IPS-NIHi11 (cell line): ENCODE data around the gene TULP4.
"Not testable (repeated sequence)": the region's sequence is repeated elsewhere in the genome, so short reads cannot be mapped to it uniquely, and the experiment has no call there.

Experiments used
- DNase-seq: peaks from one replicate; pipeline ENCODE4 v3.0.0; 2012; ENCODE audit warnings: mixed read lengths, low spot score

Gene TULP4

GRCh38 chr6:158389193-158389919 is 77.1 kb downstream of the TULP4 start:
- DNase-seq, result no peak

GRCh38 chr6:158391276-158391675 is 79.0 kb downstream of the TULP4 start:
- no peak for DNase-seq

GRCh38 chr6:158391977-158392376 is 79.7 kb downstream of the TULP4 start:
- not testable (repeated sequence) for DNase-seq

- no peak for DNase-seq
Observed at GRCh38 chr6:158396136-158396535, 83.9 kb downstream of the TULP4 start.

- no peak for DNase-seq
Observed at GRCh38 chr6:158397578-158397977, 85.3 kb downstream of the TULP4 start.

GRCh38 chr6:158398252-158399024 is 86.2 kb downstream of the TULP4 start:
- DNase-seq, result no peak

- no peak for DNase-seq
Observed at GRCh38 chr6:158399040-158399700, 86.9 kb downstream of the TULP4 start.

GRCh38 chr6:158402184-158402583 is 89.9 kb downstream of the TULP4 start:
- DNase-seq, result no peak

GRCh38 chr6:158405321-158405831 is 93.1 kb downstream of the TULP4 start:
- not testable (repeated sequence) for DNase-seq

GRCh38 chr6:158405933-158406332 is 93.7 kb downstream of the TULP4 start:
- DNase-seq, result no peak

GRCh38 chr6:158406736-158407135 is 94.5 kb downstream of the TULP4 start:
- DNase-seq, result no peak

- DNase-seq, result no peak
Observed at GRCh38 chr6:158408013-158408412, 95.7 kb downstream of the TULP4 start.

- no peak for DNase-seq
Observed at GRCh38 chr6:158408552-158409130, 96.4 kb downstream of the TULP4 start.

- no peak for DNase-seq
Observed at GRCh38 chr6:158409451-158409850, 97.2 kb downstream of the TULP4 start.

- DNase-seq, result no peak
Observed at GRCh38 chr6:158410784-158411183, 98.5 kb downstream of the TULP4 start.

GRCh38 chr6:158411998-158412397 is 99.7 kb downstream of the TULP4 start:
- peak; percentile 41 for DNase-seq

GRCh38 chr6:158413028-158413427 is 100.8 kb downstream of the TULP4 start:
- DNase-seq, result no peak

- DNase-seq, result no peak
Observed at GRCh38 chr6:158413814-158414565, 101.7 kb downstream of the TULP4 start.

- DNase-seq, result no peak
Observed at GRCh38 chr6:158414851-158415262, 102.6 kb downstream of the TULP4 start.

- DNase-seq, result no peak
Observed at GRCh38 chr6:158415666-158416065, 103.4 kb downstream of the TULP4 start.
